GM21447 (cell line): ENCODE measurements around the gene CEMP1.
"Not testable (repeated sequence)": the region's sequence is repeated elsewhere in the genome, so short reads cannot be mapped to it uniquely, and the experiment has no call there.

Experiments used
- ATAC-seq: cut with Tn5 transposase; IDR thresholded peaks from one replicate; pipeline ENCODE4 v1.9.1; 2021; ENCODE audit not compliant: unreplicated experiment

The CEMP1 gene

DNA sequence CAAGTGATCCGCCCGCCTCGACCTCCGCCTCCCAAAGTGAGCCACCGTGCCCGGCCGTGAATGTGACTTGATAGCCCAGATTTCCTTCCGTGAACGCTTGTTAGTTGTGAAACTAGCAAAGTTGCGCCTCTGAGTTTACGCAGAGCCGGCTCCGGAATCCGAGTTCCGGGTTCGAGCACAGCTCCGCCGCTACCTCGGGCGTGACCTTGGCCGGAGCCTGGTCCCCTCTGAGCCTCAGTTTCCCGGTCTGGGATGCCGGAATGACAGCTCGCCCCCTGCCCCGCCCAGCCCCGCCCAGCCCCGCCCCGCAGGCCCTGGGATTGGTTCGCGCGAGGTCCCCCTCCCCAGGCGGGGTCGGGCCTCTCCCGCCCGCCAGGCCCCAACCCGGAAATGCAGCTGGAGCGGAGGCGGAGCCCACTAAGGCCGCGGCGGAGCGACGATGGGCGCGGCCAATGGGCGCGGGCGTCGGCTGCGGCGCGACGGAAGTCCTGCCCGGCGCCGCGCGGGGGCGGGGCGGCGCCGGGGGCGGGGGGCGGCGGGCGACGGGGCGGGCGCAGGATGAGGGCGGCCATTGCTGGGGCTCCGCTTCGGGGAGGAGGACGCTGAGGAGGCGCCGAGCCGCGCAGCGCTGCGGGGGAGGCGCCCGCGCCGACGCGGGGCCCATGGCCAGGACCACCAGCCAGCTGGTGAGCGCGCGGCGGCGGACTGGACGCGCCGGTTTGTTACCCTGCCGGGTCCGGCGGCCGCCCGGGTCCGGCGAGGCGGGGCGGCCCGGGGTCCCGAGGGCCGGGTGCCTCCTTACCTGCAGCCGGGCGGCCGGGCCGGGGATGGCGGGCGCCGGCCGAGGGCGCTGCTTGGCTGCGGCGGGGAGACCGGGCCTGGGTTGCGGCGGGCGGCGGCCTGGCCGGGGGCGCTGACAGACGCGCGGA lies 6.5 kb upstream of the CEMP1 start, which contains the start of gene PDPK1:
TSS of gene PDPK1 (plus strand) at position 571 of the 929 bp plus-strand sequence. CDS start at position 663, 92 bp downstream.
- ATAC-seq = peak; percentile 72

DNA sequence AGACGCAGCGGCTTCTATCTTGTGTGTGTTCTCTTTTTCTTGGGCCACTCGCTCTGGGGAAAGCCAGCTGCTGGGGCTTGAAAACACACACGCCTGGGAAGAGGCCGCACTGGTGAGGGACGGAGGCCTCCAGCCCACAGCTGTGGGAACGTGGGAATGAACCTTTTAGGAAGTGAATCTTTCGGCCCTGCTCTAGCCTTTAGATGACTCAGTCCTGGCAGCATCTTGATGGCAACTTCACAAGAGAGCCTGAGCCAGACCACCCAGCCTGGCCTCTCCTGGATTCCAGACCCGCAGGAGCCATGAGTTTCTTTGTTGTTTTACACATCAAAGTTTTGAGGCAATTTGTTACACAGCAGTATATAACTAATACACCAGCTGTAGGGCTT lies 4.4 kb upstream of the CEMP1 start:
- ATAC-seq = no peak

DNA sequence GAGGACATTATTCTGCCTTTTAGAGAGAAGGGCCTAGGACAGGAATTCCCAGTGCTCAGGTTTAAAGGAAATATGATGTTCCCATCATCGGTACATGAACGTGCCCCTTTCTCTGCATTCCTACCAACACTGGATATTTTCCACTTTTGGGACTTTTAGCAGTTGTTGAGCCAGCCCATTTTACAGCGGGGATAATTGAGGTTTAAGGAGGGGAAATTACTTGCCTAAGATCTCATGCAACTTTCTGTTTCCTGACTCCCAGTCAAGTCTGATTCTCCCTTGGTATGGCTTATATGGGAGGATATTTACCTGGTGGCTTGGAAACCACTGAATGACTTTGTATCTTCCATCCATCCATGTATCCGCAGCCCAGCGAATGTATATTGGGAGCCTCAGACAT lies 3.1 kb upstream of the CEMP1 start:
- ATAC-seq = not testable (repeated sequence)

DNA sequence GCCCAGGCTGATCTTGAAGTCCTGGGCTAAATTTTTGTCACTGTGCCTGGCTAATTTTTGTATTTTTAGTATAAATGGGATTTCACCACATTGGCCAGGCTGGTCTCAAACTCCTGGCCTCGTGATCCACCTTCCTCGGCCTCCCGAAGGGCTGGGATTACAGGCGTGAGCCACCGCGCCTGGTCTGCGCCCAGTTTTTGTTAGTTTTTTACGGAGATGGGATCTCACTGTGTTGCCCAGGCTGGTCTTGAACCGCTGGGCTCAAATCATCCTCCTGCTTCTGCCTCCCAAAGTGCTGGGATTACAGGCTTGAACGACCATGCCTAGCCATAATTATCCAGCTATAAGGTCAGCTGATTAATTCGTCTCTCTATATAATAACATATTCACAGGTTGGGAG lies 2.7 kb upstream of the CEMP1 start:
- no peak for ATAC-seq

DNA sequence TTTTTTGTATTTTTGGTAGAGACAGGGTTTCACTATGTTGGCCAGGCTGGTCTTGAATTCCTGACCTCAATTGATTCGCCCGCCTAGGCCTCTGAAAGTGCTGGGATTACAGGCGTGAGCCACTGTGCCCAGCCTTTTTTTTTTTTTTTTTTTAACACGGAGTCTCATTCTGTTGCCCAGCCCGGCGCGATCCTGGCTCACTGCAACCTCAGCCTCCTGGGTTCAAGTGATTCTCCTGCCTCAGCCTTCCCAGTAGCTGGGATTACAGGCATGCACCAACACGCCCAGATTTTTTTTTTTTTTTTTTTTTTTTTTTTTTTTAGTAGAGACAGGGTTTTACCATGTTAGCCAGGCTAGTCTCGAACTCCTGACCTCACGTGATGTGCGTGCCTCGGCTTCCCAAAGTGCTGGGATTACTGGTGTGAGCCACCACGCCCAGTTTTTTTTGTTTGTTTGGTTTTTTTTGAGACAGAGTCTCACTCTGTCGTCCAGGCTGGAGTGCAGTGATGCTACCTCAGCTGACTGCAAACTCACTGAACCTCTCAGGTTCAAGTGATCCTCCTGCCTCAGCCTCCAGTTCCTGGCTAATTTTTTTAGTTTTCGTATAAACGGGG lies 2.0 kb upstream of the CEMP1 start:
- ATAC-seq = not testable (repeated sequence)

DNA sequence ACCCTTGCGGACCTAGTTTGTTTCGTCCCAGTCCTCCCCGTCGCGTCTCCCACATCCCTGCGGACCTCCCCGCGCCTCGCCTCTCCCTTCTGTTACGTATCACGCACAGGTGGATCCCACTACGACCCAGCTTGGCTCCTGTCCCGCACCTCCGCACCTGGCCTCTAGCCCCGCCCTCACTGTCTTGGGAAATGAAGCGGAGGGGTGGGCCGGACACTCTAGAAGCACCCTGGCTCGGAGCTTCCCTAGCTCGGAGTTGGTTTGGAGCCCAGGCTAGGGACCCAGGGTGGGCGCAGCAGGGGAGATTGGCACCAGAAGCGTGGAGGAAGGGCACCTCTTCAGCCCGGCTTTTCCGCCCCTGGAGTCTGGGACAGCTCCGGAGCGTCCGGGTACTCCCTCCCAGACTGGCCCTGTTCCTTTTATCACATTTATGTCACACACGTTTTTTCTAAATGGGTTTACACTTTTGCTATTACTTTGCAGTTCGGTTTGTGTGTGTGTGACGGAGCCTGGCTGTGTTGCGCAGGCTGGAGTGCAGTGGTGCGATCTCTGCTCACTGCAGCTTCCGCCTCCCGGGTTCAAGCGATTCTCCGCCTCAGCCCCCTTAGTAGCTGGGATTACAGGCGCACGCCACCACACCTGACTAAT lies 1.4 kb upstream of the CEMP1 start:
- ATAC-seq = peak; percentile 28

DNA sequence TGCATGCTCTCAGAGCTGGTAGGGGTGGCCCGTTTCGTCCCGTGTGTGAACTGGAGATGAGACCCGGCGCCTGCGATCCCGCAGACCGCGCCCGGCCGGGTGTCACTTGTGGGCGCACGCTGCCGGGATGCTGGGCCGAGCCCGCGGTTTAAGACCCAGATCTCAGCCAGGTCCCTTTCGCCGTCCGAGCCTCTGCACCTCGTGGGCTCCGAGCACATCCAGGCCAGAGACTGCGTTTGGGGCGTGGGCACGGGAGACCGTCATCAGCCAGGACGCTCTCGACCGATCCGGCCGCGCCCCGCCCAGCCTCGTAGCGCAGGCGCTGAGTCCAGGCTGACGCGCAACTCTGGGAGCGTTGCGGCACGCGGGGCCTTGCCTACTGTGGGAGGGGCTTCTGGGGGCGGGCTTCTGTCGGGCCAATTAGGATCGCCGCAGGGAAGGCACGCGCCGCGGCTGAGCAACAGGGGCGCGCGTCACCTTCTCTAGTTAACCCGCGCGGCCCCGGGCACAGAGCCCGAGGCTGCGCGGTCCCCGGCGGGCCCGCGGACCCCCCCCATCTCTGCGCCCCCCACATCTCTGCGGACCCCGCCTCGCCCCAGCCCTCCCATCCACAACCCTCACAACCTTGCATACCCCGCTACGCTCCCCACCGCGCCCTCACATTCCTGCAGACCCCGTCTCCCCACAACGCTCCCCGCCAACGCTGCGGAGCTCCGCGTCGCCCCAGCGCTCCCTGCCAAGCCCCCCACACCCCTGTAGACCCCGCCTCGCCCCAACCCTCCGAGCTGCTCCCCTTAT lies 687 bp upstream of the CEMP1 start:
- ATAC-seq = peak; percentile 78

DNA sequence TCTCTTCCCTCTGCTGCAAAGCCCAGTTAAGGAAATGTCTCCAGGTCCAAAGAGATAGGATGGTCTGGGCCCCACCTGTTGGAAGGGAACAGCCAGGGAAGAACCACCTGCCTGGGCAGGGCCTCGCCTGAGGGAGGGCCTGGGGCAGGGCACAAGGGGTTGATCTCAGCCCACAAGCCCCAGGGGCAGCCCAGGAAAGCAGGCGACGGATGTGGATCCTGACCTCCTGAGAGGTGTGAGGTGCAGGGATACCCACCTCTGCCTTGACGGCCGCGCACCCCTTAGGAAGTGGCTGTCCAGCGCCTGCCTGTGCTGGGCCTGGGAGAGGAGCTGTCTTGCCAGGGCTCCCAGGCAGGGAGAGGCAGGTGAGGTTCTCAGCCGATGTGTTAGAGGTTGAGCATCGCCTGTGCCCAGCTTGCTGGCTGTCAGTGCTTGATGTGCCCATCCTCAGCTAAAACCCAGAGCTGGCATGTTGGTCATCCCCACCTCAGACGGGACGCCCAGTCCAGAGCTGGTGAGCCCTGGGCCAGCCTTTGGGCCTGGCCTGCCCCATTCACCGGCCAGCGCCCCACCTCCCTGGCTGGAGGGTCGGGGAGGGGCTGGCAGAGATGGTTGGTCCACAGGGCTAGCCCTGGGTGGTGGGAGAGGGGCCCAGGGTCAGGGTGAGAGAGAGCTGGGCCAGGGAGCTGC lies 434 bp downstream of the CEMP1 start:
- ATAC-seq = no peak

DNA sequence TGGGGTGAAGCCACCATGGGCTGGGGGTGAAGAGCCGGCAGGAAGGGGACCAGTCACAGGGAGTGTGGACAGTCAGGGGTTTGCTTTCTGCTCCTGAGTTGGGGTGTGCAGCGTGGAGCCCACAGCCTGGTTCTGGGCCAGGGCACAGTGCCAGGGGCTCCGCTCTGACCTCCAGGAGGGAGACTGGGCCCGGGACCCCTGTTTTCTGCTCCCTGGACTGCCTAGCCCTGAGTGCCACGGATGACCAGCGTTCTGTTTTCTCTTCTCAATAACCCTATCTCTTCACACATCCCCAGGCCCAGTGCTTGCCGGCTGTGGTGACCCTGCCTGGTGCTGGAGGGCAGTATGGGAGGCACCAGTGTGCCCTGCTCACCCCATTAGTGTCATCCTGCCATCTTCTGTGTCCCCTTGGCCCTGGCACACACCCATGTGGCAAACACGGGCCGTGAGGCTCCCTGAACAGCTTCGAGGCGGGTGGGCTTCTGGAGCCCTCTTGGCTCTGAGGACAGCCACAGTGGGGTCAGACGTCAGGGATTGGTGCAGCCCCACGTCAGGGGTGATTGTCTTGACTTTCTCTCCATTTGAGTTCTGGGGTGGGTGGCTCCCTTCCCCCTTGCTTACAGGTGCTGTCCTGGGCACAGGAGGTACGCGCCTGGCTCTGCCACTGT lies 1.1 kb downstream of the CEMP1 start:
- no peak for ATAC-seq

DNA sequence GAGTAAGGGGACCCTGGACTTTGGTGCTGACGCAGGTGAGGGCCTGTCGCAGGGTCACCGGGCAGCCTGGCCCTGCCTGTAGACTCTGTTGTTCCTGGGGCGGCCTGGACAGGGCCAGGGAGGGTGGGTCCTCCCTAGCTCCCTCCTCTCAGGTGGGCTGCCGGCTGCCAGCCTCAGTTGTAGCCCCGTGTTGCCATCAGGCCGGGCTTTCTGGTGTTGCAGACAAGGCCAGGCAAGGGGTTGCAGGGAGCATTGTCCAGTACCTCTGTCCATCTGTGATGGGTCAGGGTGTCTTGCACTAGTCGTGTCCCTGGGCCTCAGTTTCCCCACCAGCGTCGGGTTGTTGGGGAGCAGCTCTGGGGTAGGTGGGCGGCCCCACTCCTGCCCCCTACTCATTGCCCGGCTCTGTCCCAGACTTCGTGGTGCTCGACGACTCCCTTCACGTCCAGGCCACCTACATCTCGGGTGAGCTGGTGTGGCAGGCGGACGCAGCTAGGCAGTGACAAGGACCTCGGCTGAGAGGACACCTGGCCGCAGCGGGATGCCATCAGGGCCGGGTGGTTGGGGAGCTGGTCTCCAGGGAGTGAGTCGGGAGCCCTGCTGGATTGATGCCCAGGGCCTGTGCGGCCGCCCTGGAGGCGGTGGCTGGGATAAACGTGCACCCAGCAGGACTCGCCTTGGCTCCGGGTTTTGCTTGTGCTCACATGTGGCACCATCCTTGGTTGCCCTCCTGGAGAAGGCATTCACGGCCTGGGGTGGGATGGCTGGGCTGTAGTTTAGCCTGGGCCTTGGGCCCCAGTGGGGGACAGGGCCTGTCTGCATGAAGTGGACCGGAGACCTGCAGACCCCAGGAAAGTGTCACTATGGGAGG lies 1.9 kb downstream of the CEMP1 start:
- ATAC-seq = no peak

DNA sequence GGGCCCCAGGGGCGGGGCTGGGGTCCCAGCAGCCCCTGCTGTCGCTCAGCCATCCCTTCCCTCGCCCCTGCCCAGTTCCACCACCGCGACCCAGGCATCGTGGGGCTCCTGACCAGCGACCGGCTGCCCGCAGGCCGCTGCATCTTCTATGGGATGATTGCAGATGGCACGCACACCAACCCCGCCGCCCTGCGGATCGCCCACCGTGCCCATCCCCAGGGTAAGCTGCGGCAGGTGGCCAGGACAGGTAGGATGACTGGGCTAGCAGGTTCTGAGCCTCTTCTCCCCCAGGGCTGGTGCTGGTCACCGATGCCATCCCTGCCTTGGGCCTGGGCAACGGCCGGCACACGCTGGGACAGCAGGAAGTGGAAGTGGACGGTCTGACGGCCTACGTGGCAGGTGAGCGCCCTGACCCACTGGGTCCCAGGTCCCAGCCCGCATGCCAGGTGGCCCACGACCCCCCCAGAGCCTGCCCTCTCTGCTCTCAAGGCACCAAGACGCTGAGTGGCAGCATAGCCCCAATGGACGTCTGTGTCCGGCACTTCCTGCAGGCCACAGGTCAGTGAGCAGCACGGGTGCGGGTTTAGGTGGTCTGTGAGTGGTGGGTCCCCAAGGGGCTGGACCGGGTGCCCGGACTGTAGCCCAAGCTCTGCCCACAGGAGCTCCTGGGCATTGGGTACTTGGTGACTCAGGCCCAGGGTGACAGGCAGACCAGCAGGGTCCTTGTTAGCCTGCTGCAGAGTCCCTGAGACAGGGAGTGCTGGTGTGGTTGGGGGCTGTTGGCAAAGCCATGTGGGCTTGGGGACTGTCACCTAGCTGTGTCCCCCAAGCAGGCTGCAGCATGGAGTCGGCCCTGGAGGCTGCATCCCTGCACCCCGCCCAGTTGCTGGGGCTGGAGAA lies 2.8 kb downstream of the CEMP1 start:
- ATAC-seq = no peak

DNA sequence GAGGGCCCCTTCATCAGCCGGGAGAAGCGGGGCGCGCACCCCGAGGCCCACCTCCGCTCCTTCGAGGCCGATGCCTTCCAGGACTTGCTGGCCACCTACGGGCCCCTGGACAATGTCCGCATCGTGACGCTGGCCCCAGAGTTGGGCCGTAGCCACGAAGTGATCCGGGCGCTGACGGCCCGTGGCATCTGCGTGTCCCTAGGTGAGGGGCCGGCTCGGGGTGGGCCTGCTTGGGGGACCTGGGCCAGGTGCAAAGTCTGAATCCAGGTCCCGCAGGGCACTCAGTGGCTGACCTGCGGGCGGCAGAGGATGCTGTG lies 3.5 kb downstream of the CEMP1 start:
- no peak for ATAC-seq

DNA sequence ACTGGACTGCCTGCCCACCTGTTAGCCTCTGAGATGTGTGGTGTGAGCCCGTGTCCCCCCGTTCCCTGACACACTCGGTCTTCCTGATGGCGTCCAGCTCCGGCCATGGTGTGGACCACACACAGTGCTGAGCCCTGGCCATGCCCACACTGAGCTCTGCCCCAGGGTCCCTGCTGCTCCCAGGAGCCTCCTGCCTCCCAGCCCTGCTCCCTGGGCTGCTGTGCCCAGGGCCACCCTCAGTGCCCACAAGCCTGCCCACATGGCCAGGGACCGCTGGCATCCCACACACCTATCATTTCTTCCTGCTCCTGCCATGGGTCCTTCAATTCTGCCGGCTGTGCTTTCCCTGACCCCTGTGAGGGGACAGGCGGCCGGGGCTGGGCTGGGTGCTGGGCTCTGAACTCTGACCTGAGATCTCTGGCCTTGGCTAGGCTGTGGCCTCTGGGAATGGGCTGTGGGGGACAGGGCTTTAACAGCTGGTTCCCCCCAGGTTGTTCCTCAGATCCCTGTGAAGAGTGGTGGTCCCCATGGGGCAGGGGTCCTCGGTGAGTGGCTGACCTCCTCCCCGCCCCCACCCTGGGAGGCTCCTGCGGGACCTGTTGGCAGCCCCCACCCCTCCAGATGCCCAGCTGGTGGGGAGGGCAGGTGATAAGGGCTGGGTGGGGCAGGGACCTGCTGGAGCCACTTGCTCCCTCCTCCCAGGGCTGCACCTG lies 4.0 kb downstream of the CEMP1 start:
- ATAC-seq = no peak

DNA sequence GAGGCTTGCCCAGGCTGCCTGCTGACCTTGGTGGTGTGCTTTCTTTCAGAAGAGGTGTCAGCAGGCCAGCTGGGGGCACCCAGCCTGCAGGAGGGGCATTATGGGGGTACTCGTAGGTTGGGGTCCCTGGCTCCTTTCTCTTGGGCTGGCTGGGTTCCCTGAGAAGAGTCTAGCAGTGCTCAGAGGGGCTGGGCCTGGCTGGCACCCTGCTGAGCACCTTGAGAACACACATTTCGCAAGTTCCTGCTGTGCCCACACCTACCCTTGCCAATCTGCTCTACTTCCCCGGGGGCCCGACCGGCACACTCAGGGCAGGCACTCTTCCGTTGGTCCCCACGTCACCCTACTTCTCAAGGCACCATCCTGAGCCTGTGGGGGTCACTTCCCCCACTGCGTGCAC lies 5.1 kb downstream of the CEMP1 start:
- ATAC-seq = no peak

DNA sequence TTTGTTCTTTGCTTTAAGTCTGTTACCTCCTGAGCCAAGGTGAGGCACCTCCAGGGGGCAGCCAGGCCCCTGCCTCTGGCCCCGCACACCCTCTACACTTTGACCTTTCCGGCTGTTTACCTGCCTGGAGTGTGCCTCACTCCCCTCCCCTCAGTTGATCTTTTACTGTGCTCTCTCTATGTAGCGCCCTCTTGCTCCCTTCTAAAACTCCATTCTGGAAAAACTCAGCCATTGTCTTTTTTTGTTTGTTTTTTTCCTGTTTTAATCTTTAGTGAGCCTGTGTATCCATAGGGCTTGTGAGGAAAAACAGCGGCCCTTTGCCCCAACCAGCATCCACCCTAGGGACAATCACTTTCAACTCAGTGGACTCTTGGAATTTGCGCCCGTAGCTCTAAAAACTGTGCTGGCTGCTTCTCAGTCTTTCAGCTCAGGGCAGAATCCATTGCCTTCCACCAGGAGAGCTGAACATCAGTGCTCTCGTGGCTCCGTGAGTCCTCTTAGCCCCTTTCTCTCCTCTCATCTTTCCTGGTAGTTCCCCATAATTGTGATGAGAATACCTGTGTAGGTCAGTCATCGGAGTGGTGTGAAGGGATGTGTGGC lies 6.8 kb downstream of the CEMP1 start:
- ATAC-seq = no peak

DNA sequence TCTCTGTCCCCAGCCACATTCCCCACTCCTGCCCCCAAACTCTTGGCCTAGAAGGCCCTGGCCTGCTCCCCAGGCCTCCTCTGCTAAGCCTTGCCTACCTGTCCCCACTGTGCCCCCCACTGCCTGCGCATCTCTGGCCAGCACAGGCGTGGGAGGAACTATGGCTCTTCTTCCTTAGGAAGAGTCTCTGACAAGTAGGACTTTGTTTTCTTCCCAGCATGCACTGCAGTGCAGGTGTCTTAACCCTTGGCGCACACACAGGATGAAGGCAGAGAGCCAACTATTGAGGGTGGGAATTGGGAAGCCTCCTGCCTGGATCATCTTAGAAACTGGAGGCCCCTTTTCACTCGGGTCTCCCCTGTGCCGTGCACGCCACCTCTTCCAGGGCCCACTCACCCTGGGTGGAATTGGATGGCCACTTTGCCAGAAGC lies 7.4 kb downstream of the CEMP1 start:
- no peak for ATAC-seq
